CD4-positive, alpha-beta T cell treated with Interleukin-1 beta for 1 hour (primary cell): ENCODE data around the gene KBTBD8.

Experiments
- DNase-seq, 2 donors: peaks; one replicate each; pipeline ENCODE4 v3.0.0-alpha.2; 2020 to 2022

KBTBD8 gene, protein sequence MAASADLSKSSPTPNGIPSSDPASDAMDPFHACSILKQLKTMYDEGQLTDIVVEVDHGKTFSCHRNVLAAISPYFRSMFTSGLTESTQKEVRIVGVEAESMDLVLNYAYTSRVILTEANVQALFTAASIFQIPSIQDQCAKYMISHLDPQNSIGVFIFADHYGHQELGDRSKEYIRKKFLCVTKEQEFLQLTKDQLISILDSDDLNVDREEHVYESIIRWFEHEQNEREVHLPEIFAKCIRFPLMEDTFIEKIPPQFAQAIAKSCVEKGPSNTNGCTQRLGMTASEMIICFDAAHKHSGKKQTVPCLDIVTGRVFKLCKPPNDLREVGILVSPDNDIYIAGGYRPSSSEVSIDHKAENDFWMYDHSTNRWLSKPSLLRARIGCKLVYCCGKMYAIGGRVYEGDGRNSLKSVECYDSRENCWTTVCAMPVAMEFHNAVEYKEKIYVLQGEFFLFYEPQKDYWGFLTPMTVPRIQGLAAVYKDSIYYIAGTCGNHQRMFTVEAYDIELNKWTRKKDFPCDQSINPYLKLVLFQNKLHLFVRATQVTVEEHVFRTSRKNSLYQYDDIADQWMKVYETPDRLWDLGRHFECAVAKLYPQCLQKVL

GRCh38 chr3:66998113-66998903 is at the start of gene KBTBD8:
KBTBD8 (plus strand) TSS chr3:66998307; CDS start chr3:66998356, 49 bp downstream.
- DNase-seq, result peak; percentile 99

DNA sequence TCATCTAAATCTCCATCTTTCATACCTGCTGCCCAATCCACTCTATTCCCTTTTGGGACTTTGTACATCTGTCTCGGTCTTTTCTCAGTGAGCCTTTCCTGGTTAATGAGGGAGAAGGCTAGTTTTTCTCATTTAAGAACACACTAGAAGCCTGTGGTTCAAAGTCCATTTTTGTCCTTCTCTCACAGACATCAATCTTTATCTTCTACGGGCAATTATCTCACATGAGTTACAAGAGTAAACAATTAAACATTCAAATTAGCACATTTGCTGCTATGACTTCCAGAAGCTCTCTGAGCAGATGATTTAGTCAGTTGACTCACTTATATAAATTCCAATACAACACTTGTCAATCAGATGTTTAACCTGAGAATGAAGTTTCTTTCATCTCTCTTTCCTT is 49.3 kb upstream of the KBTBD8 start:
- no peak for DNase-seq

DNA sequence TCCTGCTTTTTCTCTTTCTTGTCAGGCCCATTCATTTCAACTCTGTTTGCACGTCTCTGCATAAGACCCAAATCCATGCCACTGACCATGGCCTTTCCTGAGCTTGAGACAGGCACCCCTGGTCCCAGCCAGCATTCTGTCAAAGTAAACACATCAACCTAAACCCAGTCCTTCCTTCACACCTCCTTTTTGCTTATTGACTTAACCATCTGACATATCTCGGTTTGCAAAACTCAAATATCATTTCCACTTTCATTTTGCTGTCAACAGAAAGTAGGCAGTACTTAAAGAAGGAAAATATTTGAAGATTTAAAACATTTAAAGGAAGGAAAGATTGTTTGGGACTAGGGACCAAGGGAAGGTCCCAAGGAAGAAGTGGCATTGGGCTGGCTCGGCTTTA is 48.2 kb upstream of the KBTBD8 start:
- DNase-seq, result no peak

GRCh38 chr3:66952357-66952756 is 45.8 kb upstream of the KBTBD8 start:
- no peak for DNase-seq

DNA sequence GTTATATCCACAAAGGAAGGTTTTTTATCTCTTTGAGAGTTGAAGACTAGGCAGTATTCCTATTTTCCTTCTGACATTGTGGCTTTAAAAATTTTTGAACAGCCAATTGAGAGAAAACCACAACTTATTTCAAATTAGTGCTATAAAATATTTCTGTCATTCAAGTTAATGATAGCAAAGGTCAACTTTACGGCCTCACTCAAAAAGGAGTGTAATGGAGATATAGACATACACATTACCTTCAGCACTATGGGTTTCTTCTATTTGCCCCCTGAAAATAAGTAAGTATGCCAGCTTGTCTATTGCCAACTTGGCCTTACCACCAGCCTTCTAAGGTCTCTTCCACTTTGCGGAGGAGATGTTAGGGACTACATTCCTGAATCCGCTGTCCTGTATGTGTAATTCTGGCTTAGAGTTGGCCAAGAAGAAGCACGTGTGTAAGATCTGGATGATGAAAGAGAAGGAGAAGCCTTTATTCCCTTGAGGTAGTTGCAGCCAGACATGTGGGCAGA is 44.1 kb upstream of the KBTBD8 start:
- no peak for DNase-seq

DNA sequence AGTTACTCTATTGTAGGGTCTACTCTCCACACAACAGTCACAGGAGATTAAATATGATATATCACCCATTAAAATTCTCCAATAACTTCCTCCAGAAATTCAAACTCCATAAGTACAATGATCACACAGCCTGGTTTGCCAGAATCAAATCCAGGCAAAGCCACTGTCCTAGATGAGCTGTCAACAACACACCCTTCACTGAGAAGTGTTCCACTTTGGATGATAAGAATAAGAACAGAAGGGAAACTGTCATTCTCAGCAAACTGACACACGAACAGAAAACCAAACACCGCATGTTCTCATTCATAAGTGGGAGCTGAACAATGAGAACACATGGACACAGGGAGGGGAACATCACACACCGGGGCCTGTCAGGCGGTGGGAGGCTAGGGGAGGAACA is 41.4 kb upstream of the KBTBD8 start:
- no peak for DNase-seq

DNA sequence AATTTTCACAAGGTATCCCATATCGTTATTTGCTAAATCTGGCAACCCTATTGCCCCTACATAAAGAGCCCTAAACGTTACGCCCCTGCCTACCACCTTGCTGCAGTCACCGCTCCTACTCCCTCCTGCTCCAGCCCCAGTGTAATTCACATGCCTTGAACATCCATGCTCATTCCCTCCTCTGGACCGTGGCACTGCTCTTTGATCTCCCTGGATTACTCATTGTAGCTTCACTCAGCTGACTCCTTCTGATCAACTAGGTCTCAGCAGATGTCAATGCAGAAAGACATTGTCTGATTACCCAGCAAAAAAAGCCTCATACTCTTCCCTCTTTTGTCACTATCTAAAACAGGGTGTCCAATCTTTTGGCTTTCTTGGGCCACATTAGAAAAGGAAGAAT is 40.7 kb upstream of the KBTBD8 start:
- no peak for DNase-seq

DNA sequence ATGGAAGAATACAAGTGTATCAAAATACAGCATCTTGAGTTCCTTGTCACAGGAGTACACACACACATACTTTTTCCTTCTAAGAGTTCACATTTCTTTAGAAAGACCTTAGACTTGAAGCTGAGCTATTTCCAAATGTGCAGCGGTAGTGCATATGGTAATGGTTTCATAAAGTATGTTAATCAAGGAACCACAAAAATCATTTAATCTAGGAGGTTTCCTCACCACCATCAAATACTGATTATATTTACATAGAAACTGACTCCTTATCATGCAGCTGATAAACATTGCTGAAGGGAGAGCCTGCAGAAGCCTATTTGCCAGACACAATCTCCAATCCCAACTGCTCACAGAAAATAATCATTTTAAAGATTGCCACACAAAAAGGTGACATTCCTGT is 40.0 kb upstream of the KBTBD8 start:
- DNase-seq, result no peak

GRCh38 chr3:66962664-66963063 is 35.4 kb upstream of the KBTBD8 start:
- DNase-seq, result no peak

DNA sequence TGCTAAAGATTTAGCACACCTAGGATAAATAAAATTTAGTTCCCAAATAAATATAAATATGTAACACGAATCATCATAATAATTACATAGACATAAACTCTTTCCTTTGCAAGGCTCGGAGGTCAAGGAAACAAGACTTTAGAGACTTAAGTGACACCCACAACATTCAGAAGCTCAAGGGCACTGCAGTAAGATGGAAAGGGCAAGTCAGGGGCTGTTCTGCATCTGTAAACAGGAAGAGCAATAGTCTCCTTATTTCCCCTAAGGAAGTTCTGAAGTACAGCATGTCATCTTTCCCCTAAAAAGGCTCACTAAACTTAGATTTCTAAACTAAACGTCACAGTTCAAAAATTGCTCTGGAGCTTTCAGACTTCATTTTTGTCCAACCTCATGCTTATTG is 26.9 kb upstream of the KBTBD8 start:
- no peak for DNase-seq

DNA sequence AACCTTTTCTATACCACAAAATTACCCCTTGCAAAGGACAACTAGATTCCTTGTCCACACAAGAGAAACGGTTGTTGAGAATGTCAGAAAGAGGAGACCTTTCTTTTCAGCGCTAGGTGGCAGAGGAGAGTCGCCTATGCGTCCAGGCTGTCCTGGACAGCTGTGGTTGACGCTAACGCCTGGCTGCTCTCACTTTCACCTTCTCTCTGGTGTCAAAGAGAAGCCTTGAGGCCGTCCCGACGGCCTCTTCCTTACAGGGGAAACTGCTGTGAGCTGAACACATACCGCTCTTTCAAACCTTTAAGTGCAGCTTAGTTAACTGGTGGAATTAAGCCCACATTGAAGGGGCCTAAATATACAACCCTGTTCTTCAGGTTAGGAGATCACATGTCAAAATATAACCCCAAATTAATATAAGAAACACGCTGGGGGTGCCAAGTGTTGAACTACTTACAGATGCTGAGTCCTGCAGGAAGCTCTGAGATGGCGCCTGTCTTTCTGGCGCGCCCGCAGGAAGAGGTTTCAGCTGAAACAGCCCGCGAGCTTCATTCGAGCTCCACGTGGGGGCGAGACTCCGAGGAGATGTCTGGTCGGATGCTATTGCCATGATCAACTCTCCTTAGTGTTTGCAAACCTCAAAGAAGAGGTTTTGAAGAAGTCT is 26.1 kb upstream of the KBTBD8 start:
- peak; percentile 66 to 69 for DNase-seq

DNA sequence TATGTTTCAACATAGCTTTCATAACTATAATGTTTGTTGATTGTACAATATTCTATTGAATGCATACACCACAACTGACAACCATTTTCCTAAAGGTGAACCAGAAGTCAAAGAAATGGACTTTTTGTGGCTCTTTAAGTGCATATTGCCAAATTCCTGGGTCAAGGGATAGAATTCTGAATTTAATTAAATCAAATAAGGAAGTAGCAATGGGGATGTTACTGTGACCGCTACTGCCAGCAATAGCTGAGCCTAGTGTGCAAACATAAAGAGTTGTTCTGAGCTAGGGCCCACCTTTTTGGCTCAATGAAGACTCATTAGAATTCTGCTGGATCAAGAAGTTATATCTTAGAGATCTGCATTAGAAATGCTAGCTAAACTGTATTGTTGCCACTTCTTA is 17.3 kb upstream of the KBTBD8 start:
- DNase-seq, result no peak

- no peak for DNase-seq
Observed at GRCh38 chr3:66983101-66983500, 15.0 kb upstream of the KBTBD8 start.

DNA sequence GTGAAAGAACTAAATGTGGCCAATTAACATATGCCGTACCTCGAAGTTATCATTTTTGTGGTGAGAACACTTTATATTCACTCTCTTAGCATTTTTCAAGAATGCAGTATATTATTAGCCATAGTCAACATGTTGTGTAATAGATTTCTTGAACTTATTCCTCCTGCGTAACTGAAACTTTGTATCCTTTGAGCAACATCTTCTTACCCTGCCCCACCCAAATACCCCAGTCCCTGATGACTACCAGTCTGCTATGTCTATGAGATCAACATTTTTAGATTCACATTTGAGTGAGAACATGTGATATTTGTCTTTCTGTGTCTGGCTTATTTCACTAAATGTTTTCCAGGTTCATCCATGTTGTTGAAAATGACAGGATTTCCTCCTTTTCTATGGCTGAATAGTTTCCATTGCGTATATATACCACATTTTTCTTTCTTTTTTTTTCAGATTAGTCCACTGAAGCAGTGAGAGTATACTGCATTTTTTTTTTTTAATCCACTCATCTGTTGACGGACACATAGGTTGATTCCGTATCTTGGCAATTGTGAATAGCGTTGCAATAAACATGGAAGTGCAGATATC is 12.7 kb upstream of the KBTBD8 start:
- DNase-seq, result no peak

DNA sequence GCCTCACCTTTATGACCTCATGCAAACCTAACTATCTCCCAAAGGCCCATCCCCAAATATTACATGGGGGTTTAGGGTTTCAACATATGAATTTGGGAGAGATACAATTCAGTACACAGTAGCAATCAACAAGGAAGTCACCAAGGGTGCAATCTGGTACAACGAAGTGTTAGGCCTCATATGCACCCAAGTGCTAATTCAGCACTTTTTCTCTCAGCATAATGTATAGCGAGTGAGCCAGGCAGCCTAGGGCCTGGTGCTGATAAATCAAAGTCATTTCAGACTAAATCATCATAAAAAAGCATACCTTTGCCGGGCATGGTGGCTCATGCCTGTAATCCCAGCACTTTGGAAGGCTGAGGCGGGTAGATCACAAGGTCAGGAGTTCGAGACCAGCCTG is 11.7 kb upstream of the KBTBD8 start:
- DNase-seq, result no peak

GRCh38 chr3:66989241-66989640 is 8.9 kb upstream of the KBTBD8 start:
- no peak for DNase-seq

DNA sequence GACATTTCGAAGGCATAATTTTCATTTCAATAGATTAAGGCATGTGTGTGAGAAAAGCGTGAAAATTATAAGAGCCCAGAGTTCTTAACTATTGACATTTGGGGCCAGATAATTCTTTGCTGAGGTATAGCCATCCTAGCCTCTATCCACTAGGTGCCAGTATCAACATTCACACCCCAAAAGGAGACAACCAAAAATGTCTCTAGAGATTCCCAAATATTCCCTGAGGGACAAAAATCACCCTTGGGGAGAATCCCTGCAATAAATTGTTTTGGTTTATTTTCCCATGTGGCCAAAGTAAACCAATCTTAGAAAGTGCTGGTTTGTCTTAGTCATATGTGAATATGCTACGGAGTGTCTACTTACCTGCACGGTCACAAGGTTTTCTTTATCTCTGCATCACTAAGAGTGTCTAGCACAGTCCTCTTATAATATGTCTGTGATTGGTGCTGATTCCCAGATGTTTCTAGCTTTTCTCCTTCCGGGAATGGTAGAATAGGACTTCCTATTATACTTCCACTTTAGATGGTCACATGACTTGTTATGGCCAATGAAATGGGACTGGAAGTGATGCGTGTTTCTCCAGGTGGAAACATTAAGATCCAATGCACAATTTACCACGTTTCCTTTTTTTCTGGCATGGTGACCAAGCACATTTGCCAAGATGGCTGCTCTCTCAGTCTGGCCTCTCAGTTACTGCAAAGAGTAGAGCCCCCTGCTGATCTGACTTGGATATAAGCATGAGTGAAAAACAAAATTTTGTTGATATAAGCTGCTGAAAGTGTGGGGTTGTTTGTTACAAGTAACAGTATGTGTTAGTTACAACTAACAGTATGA is 8.0 kb upstream of the KBTBD8 start:
- no peak for DNase-seq

GRCh38 chr3:66991459-66991858 is 6.6 kb upstream of the KBTBD8 start:
- no peak for DNase-seq

DNA sequence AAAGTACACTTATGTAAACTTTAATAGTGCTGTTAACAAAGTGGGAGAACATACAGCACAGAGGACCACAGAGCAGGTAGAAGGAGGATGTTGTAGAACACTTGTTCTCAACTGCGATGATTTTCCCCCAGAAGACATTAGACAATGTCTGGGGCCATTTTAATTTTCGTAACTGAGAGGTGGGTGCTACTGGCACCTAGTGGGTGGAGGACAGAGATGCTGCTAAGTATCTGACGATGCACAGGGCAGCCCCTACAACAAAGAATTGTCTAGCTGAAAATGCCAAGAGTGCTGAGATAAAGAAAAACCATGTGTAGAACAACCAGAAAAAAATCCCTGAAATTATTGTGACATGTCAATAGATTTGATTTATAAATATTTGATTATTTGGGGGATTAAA is 5.0 kb upstream of the KBTBD8 start:
- no peak for DNase-seq

DNA sequence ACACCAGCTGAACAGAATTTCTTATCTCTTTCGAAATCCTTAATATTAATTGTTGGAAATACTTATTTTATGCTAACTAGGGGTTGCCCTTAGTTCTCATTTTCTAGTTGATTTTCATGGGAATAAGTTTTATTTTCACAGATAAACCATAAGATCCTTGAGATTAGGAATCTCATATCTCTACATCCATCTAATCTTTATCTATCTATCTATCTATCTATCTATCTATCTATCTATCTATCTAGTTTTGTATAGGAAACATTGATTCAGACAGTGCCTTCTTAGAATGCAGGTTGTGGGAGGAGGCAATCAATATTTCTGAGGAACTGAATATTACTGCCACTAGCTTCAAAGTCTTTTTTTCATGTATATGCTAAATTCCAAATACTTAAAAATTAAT is 3.5 kb upstream of the KBTBD8 start:
- no peak for DNase-seq

DNA sequence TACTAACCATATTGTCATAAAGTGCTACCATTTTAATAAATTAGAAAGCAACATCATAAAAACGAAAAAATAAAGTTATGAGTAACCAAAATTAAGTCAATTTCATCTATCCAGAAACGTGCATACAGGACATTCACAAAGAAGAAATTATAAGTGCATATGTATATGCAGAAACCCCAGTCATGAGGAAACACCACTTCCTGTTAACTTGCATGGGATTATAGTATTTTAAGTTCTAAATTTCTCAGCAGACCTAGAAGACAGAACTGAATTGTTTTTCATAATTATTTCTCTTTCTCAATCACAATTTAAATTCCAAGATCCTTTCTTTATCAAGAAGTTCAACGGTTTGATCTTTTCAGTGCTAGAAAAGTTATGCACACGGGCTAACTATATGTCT is 1.4 kb upstream of the KBTBD8 start:
- no peak for DNase-seq
